WTC11 (cell line): ENCODE data around the gene LCTL.

Experiments used
- CREM ChIP-seq: sonication (generic); formaldehyde crosslinking; IDR thresholded peaks from 2 replicates; pipeline ENCODE4 v1.8.1; 2022; ENCODE audit warnings: mild to moderate bottlenecking, missing genetic modification reagents, moderate library complexity
- CTCF ChIP-seq: fragments of 200-600 bp; IDR thresholded peaks from 2 replicates; pipeline ENCODE4 v1.8.0; 2022; ENCODE audit warnings: antibody characterized with exemption
- NFYB ChIP-seq: sonication (generic); formaldehyde crosslinking; conservative IDR thresholded peaks from 2 replicates; pipeline ENCODE4 v1.8.0; 2022; ENCODE audit warnings: low read depth, missing genetic modification reagents
- SP1 ChIP-seq: sonication (generic); formaldehyde crosslinking; conservative IDR thresholded peaks from 2 replicates; pipeline ENCODE4 v1.8.1; 2022; ENCODE audit warnings: missing genetic modification reagents
- TCF7 ChIP-seq: sonication (generic); formaldehyde crosslinking; IDR thresholded peaks from 2 replicates; pipeline ENCODE4 v1.8.0; 2022; ENCODE audit warnings: mild to moderate bottlenecking, low read depth, missing genetic modification reagents, moderate library complexity
- TEAD4 ChIP-seq: sonication (generic); formaldehyde crosslinking; IDR thresholded peaks from 2 replicates; pipeline ENCODE4 v1.8.0; 2022; ENCODE audit warnings: mild to moderate bottlenecking, missing genetic modification reagents
- TF ChIP-seq, protein P1 (sequence below): sonication (generic); formaldehyde crosslinking; IDR thresholded peaks from 2 replicates; pipeline ENCODE4 v1.8.0; 2022; ENCODE audit warnings: mild to moderate bottlenecking, missing genetic modification reagents
- TF ChIP-seq, protein P2 (sequence below): sonication (generic); formaldehyde crosslinking; IDR thresholded peaks from 2 replicates; pipeline ENCODE4 v1.8.0; 2022; ENCODE audit warnings: mild to moderate bottlenecking, missing genetic modification reagents

- TF ChIP-seq NFYB (no peak), TCF7 (CRISPR knock-in tag) (no peak), SP1 (peak; percentile 57), TEAD4 (CRISPR knock-in tag) (peak; percentile 59; the same call in 1 of the 2 replicates), CTCF (no peak), CREM (no peak; the same call in 1 of the 2 replicates)
- TF ChIP-seq, protein P1, sequence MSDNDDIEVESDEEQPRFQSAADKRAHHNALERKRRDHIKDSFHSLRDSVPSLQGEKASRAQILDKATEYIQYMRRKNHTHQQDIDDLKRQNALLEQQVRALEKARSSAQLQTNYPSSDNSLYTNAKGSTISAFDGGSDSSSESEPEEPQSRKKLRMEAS: peak; percentile 82
- TF ChIP-seq, protein P2, sequence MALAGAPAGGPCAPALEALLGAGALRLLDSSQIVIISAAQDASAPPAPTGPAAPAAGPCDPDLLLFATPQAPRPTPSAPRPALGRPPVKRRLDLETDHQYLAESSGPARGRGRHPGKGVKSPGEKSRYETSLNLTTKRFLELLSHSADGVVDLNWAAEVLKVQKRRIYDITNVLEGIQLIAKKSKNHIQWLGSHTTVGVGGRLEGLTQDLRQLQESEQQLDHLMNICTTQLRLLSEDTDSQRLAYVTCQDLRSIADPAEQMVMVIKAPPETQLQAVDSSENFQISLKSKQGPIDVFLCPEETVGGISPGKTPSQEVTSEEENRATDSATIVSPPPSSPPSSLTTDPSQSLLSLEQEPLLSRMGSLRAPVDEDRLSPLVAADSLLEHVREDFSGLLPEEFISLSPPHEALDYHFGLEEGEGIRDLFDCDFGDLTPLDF: no peak
Observed at GRCh38 chr15:66504563-66505429, 61.0 kb downstream of the LCTL start, which contains the start of the genes RPL4 and ZWILCH.
